H9 (cell line): ENCODE data around the gene PCDHGB4. TPM values are rescaled to one million over a fixed set of nuclear protein-coding genes. Genes with fewer than 3 reads are reported as not detected.

Source experiments
- DNase-seq: peaks from one replicate; pipeline ENCODE4 v3.0.0-alpha.2; 2017
- H2AFZ ChIP-seq: one replicate; pipeline ENCODE4 v1.6.1; 2013; ENCODE audit warnings: mild to moderate bottlenecking, low read length, control low read depth, moderate library complexity
- H2AK5ac ChIP-seq: 2 replicates; pipeline ENCODE4 v1.6.1; 2013; ENCODE audit warnings: low read length, control low read depth, mixed read lengths; ENCODE audit not compliant: insufficient read length
- H2BK120ac ChIP-seq: one replicate; pipeline ENCODE4 v1.6.1; 2013; ENCODE audit warnings: low read depth, mild to moderate bottlenecking, low read length, control low read depth, inconsistent platforms; ENCODE audit not compliant: poor library complexity, severe bottlenecking
- H2BK12ac ChIP-seq: 2 replicates; pipeline ENCODE4 v1.6.1; 2013; ENCODE audit warnings: low read length, control low read depth, mixed read lengths, low read depth; ENCODE audit not compliant: insufficient read length
- H2BK15ac ChIP-seq: 2 replicates; pipeline ENCODE4 v1.6.1; 2013; ENCODE audit warnings: low read depth, low read length, control low read depth
- H2BK20ac ChIP-seq: one replicate; pipeline ENCODE4 v1.6.1; 2013; ENCODE audit warnings: low read depth, mild to moderate bottlenecking, low read length, control low read depth, inconsistent platforms; ENCODE audit not compliant: poor library complexity, severe bottlenecking
- H2BK5ac ChIP-seq: 2 replicates; pipeline ENCODE4 v1.6.1; 2013; ENCODE audit warnings: low read length, control low read depth, mixed read lengths; ENCODE audit not compliant: insufficient read length
- H3K14ac ChIP-seq: 2 replicates; pipeline ENCODE4 v1.6.1; 2013; ENCODE audit warnings: low read length, control low read depth; ENCODE audit not compliant: insufficient read depth
- H3K18ac ChIP-seq: 2 replicates; pipeline ENCODE4 v1.6.1; 2013; ENCODE audit warnings: low read depth, mild to moderate bottlenecking, mixed read lengths, low read length, control low read depth; ENCODE audit not compliant: insufficient read length
- H3K23ac ChIP-seq: 2 replicates; pipeline ENCODE4 v1.6.1; 2013; ENCODE audit warnings: low read length, control low read depth, mixed read lengths, low read depth; ENCODE audit not compliant: insufficient read length
- H3K23me2 ChIP-seq: 2 replicates; pipeline ENCODE4 v1.6.1; 2013; ENCODE audit warnings: low read depth, mild to moderate bottlenecking, mixed read lengths, low read length, control low read depth; ENCODE audit not compliant: insufficient read length, poor library complexity, severe bottlenecking
- H3K27ac ChIP-seq: 2 replicates; pipeline ENCODE4 v1.5.1; 2013; ENCODE audit warnings: low read length, control low read depth, mixed read lengths, low read depth; ENCODE audit not compliant: insufficient read length
- H3K27me3 ChIP-seq: 2 replicates; pipeline ENCODE4 v1.6.1; 2013; ENCODE audit warnings: low read length, control low read depth, inconsistent platforms; ENCODE audit not compliant: insufficient read depth
- H3K4ac ChIP-seq: 2 replicates; pipeline ENCODE4 v1.6.1; 2013; ENCODE audit warnings: low read depth, mild to moderate bottlenecking, control low read depth, inconsistent platforms, low read length, moderate library complexity
- H3K4me1 ChIP-seq: 2 replicates; pipeline ENCODE4 v1.6.1; 2013; ENCODE audit warnings: low read length, control low read depth, inconsistent platforms; ENCODE audit not compliant: insufficient read depth
- H3K4me2 ChIP-seq: 2 replicates; pipeline ENCODE4 v1.6.1; 2013; ENCODE audit warnings: low read length, control low read depth, mixed read lengths; ENCODE audit not compliant: insufficient read length, insufficient read depth
- H3K56ac ChIP-seq: 2 replicates; pipeline ENCODE4 v1.6.1; 2013; ENCODE audit warnings: low read depth, mild to moderate bottlenecking, mixed read lengths, low read length, control low read depth; ENCODE audit not compliant: insufficient read length
- H3K79me1 ChIP-seq: 2 replicates; pipeline ENCODE4 v1.6.1; 2013; ENCODE audit warnings: low read depth, mild to moderate bottlenecking, moderate library complexity, low read length, control low read depth, inconsistent platforms; ENCODE audit not compliant: insufficient read depth, poor library complexity, severe bottlenecking
- H3K79me2 ChIP-seq: 2 replicates; pipeline ENCODE4 v1.6.1; 2013; ENCODE audit warnings: low read length, control low read depth, inconsistent platforms; ENCODE audit not compliant: insufficient read depth
- H3K9ac ChIP-seq: 2 replicates; pipeline ENCODE4 v1.6.1; 2013; ENCODE audit warnings: low read length, control low read depth, mixed read lengths; ENCODE audit not compliant: insufficient read length; ENCODE audit errors: extremely low read depth
- H3K9me3 ChIP-seq: one replicate; pipeline ENCODE4 v1.6.1; 2013; ENCODE audit warnings: low read depth, low read length, inconsistent platforms; ENCODE audit not compliant: control insufficient read depth
- H3T11ph ChIP-seq: one replicate; pipeline ENCODE4 v1.6.1; 2013; ENCODE audit warnings: mild to moderate bottlenecking, low read length, control low read depth, inconsistent platforms
- H4K20me1 ChIP-seq: one replicate; pipeline ENCODE4 v1.6.1; 2013; ENCODE audit not compliant: control insufficient read depth, insufficient read length, insufficient read depth
- H4K5ac ChIP-seq: 2 replicates; pipeline ENCODE4 v1.6.1; 2013; ENCODE audit warnings: low read depth, mild to moderate bottlenecking, mixed read lengths, low read length, control low read depth; ENCODE audit not compliant: insufficient read length
- H4K8ac ChIP-seq: replicated peaks from 2 replicates; pipeline ENCODE4 v1.6.1; 2013; ENCODE audit warnings: low read length, control low read depth, mixed read lengths, low read depth; ENCODE audit not compliant: insufficient read length
- H4K91ac ChIP-seq: 2 replicates; pipeline ENCODE4 v1.6.1; 2013; ENCODE audit warnings: low read depth, mild to moderate bottlenecking, moderate library complexity, mixed read lengths, low read length, control low read depth; ENCODE audit not compliant: insufficient read length
- H3K27ac Mint-ChIP-seq, 3 experiments: 2 replicates in 2 of 3; 3 replicates in 1 of 3; pipeline ENCODE4 v1.8.0; 2020 to 2021; ENCODE audit warnings: mixed read lengths in 3 of 3, mild to moderate bottlenecking in 1 of 3, moderate library complexity in 1 of 3
- H3K27me3 Mint-ChIP-seq: 2 replicates; pipeline ENCODE4 v1.8.0; 2021; ENCODE audit warnings: low read depth, mild to moderate bottlenecking, moderate library complexity, mixed read lengths
- H3K36me3 Mint-ChIP-seq, 3 experiments: 2 replicates in 2 of 3; 3 replicates in 1 of 3; pipeline ENCODE4 v1.8.0; 2020 to 2021; ENCODE audit warnings: low read depth in 3 of 3, mixed read lengths in 3 of 3; ENCODE audit not compliant: insufficient read depth in 1 of 3
- H3K4me1 Mint-ChIP-seq, 2 experiments: 2 replicates each; pipeline ENCODE4 v1.8.0; 2020; ENCODE audit warnings: mixed read lengths in 2 of 2
- H3K4me3 Mint-ChIP-seq, 2 experiments: 2 replicates in 1 of 2; 3 replicates in 1 of 2; pipeline ENCODE4 v1.8.0; 2020 to 2021; ENCODE audit warnings: mild to moderate bottlenecking in 2 of 2, mixed read lengths in 2 of 2, moderate library complexity in 1 of 2
- H3K9me3 Mint-ChIP-seq, 2 experiments: 2 replicates in 1 of 2; 3 replicates in 1 of 2; pipeline ENCODE4 v1.8.0; 2020; ENCODE audit warnings: mild to moderate bottlenecking in 2 of 2, mixed read lengths in 2 of 2, moderate library complexity in 1 of 2
- WGBS: extraction: QIAGEN DNeasy Blood & Tissue Kit; methylation state at CpG from one replicate; pipeline ENCODE4 v1.1.7; 2013; ENCODE audit warnings: missing lambda C conversion rate, low lambda C conversion rate, mixed read lengths; ENCODE audit not compliant: insufficient read length; ENCODE audit errors: extremely low coverage; 5-methylcytosine and 5-hydroxymethylcytosine counted together
- total RNA-seq: library from RNA; stranded (reverse); gene quantifications from 2 replicates; pipeline ENCODE4 v1.2.1, GENCODE V29; 2021
- TF ChIP-seq, protein P1 (sequence below): fragments of 200-600 bp; sonication (generic); conservative IDR thresholded peaks from 3 replicates; pipeline ENCODE4 v1.8.0; 2021; ENCODE audit warnings: antibody characterized with exemption, mild to moderate bottlenecking

PCDHGB4 gene
- total RNA-seq, 1 experiment from 2014 or later, result 4.2 TPM

DNA sequence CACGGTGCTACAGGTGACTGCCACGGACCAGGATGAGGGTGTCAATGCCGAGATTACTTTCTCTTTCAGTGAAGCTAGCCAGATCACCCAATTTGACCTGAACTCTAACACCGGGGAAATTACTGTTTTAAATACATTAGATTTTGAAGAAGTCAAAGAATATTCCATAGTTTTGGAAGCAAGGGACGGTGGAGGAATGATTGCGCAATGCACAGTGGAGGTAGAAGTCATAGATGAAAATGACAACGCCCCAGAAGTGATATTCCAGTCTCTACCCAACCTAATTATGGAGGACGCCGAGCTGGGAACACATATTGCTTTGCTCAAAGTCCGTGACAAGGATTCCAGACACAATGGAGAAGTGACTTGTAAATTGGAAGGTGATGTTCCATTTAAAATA is 1.2 kb downstream of the PCDHGB4 start:
- TF ChIP-seq, protein P1, sequence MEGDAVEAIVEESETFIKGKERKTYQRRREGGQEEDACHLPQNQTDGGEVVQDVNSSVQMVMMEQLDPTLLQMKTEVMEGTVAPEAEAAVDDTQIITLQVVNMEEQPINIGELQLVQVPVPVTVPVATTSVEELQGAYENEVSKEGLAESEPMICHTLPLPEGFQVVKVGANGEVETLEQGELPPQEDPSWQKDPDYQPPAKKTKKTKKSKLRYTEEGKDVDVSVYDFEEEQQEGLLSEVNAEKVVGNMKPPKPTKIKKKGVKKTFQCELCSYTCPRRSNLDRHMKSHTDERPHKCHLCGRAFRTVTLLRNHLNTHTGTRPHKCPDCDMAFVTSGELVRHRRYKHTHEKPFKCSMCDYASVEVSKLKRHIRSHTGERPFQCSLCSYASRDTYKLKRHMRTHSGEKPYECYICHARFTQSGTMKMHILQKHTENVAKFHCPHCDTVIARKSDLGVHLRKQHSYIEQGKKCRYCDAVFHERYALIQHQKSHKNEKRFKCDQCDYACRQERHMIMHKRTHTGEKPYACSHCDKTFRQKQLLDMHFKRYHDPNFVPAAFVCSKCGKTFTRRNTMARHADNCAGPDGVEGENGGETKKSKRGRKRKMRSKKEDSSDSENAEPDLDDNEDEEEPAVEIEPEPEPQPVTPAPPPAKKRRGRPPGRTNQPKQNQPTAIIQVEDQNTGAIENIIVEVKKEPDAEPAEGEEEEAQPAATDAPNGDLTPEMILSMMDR, result no peak
- no peak overlapping the region for H2AFZ ChIP-seq
- no peak overlapping the region for H2BK15ac ChIP-seq
- no peak overlapping the region for H3K56ac ChIP-seq
- H3K9me3 ChIP-seq, result peaks cover 41% of the 10 kb centered on the region
- Mint-ChIP-seq H3K4me3 (no peak overlapping the region), H3K27ac (no peak overlapping the region), H3K4me1 (no peaks in the 10 kb centered on the region), H3K27me3 (peaks cover 13% of the 10 kb centered on the region), H3K9me3 (peaks cover 69 to 74% of the 10 kb centered on the region in 2 experiments), H3K36me3 (peaks cover 23 to 62% (median 43%) of the 10 kb centered on the region in 3 experiments)
- H3K4me1 ChIP-seq, result 0 out of 2 replicates have a peak, but pooled peaks cover 2% of the 10 kb centered on the region
- no peak overlapping the region for H4K8ac ChIP-seq
- no peaks in the 10 kb centered on the region for H3K27me3 ChIP-seq
- H4K5ac ChIP-seq, result no peak overlapping the region
- H3T11ph ChIP-seq, result no peak overlapping the region
- no peak overlapping the region for H2BK20ac ChIP-seq
- H3K23ac ChIP-seq, result no peak overlapping the region
- WGBS, result no CpG with 5 or more reads among the region's 10 CpGs
- H3K18ac ChIP-seq, result no peak overlapping the region
- H2AK5ac ChIP-seq, result no peak overlapping the region
- no peaks in the 10 kb centered on the region for H3K79me2 ChIP-seq
- DNase-seq, result no peak
- H2BK120ac ChIP-seq, result no peak overlapping the region
- H3K27ac ChIP-seq, result no peak overlapping the region
- no peak overlapping the region for H3K4ac ChIP-seq
- H2BK5ac ChIP-seq, result no peak overlapping the region
- H2BK12ac ChIP-seq, result no peak overlapping the region
- H3K14ac ChIP-seq, result no peak overlapping the region
- no peaks in the 10 kb centered on the region for H4K20me1 ChIP-seq
- H4K91ac ChIP-seq, result no peak overlapping the region
- no peaks in the 10 kb centered on the region for H3K79me1 ChIP-seq
- no peak overlapping the region for H3K9ac ChIP-seq
- H3K23me2 ChIP-seq, result no peaks in the 10 kb centered on the region
- H3K4me2 ChIP-seq, result no peak overlapping the region
